H4 (cell line): ENCODE measurements around the gene NOX5. TPM values are rescaled to one million over a fixed set of nuclear protein-coding genes. Genes with fewer than 3 reads are reported as not detected.
"Not testable (repeated sequence)": the region's sequence is repeated elsewhere in the genome, so short reads cannot be mapped to it uniquely, and the experiment has no call there.

ENCODE experiments used
- DNase-seq: peaks from one replicate; pipeline ENCODE4 v3.0.0-alpha.2; 2015; ENCODE audit warnings: low spot score
- total RNA-seq: library from RNA; depleted of rRNA; stranded (reverse); fragments of >200 nt; shearing (Covaris generic); gene quantifications from 2 replicates; pipeline ENCODE4 v1.2.3, GENCODE V29; 2014

NOX5 gene
- total RNA-seq, 1 experiment from 2014 or later: not detected

DNA sequence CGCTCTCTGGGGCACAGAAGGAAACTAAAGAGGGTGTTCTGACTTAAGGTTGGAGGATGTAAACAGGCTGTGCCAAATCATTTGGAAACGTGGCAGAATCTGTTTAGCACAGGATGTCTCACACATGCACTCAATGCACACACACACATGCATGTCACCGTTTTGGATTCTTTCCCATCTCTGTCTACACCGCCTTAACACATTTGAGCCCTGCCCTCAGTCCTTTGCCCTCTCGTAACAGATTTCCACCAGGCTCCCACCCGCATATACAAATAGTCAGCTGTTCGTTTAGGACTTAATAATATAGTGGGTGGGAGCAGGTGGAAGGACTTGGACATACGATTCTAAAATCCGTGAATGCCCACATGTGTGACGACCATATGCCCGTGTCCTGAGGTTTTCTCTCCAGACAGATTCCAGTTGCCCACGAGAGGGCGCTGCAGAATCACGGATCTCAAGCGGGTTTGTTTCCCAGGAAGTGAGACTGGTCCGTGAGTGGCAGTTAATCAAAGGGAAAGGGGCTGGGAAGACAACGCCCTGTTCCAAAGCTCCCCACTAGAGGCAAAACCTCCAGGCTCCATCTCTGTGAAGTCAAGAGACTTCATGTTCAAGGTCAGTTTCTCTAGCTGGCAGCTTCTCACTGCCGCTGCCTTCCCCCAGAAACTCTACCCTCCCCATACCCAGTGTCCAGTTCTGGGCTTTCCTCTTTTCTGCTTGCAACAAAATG lies 44.5 kb downstream of the NOX5 start:
- peak; percentile 86 for DNase-seq

DNA sequence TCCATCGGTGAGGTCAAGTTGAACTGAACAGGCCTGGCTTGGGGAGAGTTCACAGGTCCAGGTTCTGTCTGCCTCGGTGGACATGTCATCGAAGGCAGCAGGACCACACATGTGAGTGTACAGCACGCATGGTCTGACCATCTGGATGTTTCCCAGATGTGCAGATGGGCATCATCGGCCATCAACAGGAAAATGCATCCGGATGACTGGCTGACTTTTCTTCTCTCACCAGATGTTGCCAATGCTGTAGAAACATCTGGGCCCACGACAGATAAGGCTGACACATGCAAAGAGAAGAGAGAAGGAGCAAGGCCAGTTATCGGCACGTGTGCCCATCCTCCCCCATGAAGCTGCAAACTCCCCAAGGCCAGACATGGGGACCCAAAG lies 45.1 kb downstream of the NOX5 start:
- DNase-seq: no peak

DNA sequence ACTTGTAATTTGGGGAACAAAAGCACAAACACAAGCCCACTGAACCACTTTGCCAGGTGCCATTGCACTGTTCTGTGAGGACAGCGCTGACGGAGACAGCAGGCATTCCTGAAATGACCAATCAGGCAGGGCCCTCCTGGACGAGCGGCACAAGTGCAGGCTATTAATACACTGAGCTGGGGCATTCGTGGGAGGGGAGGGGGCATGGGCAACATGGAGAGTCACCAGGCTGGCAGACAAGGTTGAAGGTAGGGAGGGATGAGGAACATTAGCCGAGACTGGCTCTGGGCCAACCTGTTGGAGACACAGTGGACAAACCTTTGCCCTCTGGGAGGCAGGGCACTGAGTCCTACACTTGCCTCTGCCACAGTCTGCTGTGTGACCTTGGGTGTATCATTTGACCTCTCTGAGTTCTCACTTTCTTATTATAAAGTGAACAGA lies 45.6 kb downstream of the NOX5 start:
- DNase-seq: no peak

DNA sequence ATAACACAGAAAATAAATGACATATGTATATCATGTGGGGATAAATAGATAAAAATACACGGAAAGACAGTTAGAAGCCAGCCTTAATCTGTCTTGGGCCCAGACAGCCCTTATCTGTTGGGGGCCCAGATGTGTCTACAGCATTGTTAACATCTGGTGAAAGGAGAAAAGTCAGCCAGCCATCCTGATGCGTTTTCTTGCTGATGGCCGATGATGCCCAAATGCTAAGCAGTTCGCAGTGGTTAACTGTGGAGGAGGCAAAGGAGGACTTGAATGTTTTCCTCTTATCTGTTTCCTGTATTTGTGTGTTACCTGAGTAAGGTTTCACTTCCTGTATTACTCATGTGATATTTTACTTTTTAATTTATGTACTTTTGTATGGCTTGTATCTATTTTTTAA lies 46.2 kb downstream of the NOX5 start:
- DNase-seq: no peak

DNA sequence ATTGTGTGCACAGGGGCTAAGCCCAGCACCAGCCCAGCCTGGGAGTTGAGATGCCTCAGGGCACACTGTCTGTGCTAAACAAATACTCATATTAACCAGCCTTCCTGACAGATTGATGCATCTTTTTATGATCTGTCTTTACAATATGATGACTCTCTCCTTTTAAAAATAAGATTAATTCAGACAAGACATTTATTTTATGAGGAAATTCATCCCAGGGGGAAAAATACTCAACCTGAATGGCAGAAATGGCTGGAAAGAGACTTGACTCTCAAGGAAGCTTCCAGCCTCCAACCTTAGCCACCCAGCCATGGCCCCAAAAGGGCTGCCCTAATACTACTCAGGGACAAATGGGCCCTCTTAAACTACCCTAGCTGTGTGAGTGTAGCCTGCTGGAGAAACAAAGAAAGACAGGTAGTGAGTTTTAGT lies 46.9 kb downstream of the NOX5 start:
- DNase-seq: no peak

DNA sequence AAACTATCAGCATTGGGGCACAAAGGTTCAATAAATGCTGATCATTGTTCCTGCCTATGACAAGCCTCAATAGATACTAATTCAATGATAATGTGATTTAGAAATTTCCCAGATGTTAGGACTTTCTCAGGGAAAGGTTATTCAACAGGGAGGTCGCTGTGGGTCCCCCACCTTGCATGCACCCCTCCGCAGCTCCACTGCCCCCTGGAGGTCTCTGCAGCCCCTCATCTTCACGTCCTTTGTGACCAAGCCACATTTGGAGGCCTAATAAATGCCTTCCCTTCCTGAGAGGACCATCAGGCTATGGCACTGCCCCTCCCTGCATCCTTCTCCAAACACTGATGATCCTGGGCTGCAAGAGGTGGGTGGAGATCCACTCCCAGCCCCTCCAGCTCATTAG lies 50.2 kb downstream of the NOX5 start:
- DNase-seq: no peak

DNA sequence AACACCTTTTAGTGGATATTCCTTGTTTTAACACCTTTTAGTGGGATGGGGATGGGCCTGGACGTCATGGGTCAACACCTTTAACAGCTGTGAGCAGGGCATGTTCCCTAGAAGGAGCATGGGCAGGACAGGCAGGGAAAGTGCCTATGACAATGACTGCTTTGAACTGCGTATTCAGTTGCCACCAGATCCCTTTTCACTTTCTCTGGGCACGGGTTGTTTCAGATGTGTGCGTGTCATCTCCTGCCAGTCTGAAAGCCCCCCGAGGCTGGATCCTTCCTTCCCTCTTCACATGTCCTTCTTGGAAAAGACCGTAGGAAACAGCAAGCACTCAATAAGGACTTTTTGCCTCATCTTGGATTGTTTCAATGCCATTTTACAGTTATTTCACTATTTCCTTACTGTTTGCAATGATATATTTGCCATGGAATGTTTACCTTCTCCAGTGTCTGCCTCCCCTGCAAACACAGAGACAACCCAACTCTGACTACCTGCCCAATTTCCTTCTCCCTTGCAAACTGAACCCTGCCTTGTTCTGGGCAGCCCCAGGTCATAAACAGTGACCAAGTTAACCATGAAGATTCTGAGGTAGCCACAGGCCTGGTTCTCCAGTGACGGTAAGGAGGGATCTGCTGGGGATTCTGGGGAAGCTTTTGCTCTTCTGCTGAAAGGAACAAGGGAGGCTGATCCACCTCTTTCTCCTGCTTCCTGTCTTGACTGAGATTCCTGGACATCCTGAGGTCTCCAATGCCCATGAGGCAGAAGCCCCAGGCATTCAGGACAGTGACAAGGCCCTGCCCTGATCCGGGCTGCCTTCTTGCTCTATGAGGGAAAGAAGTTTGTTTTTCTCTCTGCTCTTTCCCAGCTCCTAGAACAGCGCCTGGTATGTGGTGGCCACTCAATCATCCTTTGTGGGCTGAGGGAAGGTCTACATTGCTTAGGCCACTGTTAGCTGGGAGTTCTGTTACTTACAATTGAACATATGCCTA lies 51.8 kb downstream of the NOX5 start:
- DNase-seq: no peak

DNA sequence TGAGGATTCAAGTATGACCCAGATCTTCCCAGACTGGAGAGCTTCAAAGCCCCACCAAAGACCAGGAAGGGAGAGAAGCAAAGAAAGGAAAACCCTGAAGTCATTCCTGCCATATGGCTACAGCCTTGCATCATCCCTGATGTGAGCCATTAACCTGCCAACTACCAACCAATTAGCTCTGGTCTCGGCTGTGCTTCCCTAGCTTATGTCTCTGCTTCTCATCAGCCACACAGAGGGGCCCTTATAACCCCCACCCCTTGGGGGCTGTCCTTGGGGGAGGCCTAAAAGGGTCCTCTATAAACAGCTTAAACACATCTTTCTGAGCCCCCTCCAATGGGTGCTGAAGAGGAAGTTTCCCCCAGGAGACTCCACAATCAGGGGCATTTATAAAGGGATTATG lies 52.8 kb downstream of the NOX5 start:
- no peak for DNase-seq

DNA sequence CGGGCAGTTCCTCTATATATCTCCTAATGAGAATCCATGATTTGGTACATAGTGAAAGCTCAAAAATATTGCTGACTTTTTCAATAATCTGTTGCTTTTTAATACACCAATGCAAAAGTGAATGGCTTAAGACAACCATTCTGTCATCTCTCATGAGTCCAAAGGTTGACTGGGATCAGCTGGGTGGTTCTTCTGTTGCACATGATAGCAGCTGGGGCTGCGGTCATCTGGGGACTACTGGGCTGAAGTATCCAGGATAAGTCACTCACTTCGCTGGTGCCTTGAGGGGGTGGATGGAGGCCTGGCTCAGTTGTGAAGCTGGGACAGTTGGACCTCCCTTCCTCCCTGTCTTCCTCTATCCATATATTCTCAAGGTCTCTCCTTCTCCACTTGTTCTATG lies 53.7 kb downstream of the NOX5 start:
- no peak for DNase-seq

DNA sequence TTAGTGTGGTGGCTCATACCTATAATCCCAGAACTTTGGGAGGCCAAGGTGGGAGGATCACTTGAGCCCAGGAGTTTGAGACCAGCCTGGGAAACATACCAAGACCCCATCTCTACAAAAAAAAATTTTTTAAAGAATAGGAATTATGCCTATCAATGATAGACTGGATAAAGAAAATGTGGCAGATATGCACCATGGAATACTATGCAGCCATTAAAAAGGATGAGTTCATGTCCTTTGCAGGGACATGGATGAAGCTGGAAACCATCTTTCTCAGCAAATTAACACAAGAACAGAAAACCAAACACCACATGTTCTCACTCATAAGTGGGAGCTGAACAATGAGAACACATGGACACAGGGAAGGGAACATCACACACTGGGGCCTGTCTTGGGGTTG lies 54.8 kb downstream of the NOX5 start:
- DNase-seq: not testable (repeated sequence)

DNA sequence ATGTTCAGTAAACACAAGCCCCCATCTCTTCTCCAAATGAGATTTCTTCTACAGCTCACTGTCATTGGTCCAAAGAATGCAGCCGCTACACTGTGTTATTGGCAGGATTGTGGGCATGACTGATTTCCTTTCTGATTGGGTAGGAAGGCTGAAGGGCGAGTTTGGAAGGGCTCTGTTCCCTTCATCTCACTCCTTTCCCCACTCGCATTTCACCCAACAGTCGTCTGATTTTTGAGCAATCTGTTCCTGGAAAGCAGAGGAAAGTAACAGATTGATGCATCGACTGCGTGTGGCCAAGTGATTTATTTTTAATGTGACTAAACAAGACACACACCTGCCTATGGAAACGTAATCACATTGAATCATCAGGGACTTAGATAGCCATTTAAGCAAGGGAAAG lies 55.5 kb downstream of the NOX5 start:
- DNase-seq: no peak

DNA sequence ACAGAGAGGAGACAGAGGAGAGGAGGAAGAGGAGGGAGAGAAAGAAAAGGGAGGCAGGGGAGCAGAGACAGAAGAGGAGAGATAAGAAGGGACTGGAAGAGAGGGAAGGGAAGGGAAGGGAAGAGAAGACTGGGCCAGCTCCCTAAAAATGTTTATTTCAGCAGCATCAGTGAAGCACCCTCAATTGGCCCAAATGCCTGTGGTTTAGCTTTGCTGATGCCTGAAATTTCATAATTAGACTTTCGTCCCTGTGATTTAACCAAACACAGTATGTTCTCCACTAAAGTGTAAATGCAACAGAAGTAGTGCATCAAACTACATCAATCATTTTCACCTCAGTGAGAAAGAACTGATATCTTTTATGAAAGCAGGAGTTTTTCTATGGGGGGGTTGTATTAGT lies 55.9 kb downstream of the NOX5 start:
- DNase-seq: no peak

DNA sequence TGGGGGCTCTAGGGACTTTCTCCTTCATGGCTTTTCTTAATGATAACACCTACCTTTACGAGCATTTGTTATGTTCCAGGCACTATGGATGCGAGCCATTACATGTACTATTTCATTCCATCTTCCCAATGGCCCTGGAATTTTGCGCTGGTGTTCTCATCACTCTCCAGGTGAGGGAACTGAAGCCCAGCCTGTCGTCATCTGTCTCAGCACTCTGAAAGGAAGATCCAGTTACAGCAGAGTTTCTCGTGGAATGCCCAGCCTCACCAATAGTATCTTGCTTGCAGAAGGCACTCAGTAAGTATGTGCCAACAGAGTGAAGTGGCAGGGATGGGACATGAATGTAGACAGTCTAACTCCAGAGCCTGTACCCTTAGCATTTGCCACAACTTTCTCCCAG lies 56.8 kb downstream of the NOX5 start:
- no peak for DNase-seq

DNA sequence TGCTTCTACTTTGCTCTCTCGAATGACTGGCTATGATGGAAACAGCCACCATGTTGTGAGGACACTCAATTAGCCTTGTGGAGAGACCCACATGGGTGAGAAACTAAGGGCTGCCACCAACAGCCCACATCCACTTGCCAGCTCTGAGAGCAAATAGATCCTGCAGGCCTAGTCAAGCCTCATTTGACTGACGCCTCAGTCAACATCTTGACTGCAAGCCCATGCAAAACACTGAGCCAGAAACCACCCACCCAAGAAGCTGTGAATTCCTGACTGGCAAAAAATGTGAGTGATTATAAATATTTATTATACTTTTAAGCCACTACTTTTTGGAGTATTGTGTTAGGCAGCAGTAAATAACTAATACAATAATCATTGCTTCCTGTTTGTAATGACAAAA lies 58.4 kb downstream of the NOX5 start:
- DNase-seq: no peak

DNA sequence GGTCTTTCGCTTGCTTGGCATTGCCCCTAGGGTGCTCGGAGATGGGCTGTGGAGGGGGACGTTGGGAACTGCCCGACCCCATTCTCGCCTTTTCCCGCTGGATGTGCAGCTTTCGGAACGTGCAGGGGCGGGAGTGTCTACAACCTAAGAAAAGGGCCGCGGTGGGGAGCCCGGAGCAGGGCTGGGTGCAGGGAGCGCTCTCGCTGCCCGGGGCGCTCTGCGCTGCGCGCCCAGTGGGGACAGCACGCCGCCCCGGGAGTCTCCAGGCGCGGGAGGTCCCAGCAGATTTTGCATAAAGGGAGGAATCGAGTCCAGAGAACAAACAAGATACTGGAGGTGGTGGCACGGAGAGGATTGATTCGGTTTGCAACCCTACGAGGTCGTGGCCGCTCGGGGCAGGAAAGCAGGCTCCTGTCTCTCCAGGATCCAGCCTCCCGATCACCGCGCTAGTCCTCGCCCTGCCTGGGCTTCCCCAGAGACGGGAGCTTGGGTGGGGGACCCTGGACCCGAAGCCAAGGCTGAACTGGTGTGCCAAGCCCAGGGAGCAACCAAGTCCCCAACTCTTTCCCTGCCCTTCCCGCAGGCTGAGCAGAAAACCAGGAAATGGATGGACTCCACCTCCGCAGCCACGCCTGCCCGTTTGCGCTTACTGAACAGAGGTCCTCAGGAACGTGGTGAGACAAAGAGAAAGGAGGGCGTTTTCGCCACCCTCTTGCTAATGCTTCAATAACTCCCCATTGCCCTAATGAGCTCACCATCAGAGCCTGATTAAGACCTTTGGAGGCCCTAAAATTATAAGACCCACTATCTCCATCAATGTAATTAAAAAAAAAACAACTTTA lies 59.7 kb downstream of the NOX5 start:
- peak; percentile 61 for DNase-seq

DNA sequence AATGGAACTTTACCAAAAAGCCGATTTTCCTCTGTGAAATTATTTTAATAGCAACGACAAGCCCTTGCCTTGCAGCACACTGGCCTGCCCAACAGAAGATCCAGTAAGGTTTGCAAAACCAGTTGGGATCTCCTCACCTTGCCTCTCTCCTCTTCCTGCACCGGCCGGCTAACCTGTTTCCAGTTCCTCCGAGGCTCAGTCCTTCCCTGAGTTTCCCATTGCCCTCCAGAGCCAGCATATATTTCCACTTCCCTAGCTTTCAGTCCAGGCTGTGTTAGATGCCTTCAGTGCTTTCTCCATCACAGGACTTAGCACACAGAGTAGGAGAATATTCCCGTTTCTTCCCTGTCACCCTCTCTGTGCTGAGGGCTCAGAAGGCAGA lies 60.3 kb downstream of the NOX5 start:
- DNase-seq: no peak

DNA sequence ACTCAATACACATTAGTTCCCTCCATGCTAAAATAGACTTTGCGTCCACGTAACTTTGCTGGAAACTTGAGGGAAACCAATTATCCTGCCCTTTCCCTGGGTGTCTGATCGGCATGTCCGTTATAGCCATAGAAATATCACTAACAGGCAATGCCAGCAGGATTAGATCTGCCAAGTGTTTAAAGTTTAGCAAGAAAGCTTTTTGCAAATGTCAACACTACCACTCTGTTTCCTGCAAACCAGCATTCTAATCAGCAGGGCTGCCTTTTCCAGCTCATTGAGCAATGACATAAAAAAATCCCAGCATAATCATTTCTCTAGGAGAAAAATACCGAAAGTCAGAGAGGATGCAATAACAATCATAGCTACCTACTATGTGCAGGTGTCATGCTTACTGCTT lies 60.9 kb downstream of the NOX5 start:
- no peak for DNase-seq

DNA sequence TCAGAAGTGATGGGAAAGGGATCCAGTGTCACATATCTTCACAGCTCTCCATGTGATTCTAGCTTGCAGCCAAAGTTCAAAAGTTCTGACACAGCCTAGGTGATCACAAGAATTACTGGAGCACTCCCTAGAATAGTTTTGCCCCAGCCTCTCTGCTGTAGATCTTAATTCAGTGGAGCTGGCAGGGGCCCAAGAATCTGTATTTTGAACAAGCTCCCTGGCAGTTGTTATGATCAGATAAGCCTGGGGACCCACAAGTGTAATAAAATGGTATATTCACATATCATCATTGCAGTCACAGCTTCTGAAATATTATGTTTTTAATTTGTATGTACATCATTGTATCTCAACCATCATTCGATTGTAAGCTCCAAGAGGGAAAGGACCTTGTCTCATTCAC lies 62.3 kb downstream of the NOX5 start:
- no peak for DNase-seq

DNA sequence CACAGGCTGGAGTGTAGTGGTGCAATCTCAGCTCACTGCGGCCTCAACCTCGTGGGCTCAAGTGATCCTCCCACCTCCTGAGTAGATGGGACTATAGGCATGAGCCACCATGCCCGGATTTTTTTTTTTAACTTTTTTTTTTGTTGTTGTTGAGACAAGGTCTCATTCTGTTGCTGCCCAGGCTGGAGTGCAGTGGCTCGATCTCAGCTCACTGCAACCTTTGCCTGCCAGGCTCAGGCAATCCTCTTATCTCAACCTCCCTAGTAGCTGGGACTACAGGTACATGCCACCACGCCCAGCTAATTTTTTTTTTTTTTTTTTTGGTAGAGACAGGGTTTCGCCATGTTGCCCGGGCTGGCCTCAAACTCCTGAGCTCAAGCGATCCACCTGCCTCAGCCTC lies 64.1 kb downstream of the NOX5 start:
- no peak for DNase-seq

DNA sequence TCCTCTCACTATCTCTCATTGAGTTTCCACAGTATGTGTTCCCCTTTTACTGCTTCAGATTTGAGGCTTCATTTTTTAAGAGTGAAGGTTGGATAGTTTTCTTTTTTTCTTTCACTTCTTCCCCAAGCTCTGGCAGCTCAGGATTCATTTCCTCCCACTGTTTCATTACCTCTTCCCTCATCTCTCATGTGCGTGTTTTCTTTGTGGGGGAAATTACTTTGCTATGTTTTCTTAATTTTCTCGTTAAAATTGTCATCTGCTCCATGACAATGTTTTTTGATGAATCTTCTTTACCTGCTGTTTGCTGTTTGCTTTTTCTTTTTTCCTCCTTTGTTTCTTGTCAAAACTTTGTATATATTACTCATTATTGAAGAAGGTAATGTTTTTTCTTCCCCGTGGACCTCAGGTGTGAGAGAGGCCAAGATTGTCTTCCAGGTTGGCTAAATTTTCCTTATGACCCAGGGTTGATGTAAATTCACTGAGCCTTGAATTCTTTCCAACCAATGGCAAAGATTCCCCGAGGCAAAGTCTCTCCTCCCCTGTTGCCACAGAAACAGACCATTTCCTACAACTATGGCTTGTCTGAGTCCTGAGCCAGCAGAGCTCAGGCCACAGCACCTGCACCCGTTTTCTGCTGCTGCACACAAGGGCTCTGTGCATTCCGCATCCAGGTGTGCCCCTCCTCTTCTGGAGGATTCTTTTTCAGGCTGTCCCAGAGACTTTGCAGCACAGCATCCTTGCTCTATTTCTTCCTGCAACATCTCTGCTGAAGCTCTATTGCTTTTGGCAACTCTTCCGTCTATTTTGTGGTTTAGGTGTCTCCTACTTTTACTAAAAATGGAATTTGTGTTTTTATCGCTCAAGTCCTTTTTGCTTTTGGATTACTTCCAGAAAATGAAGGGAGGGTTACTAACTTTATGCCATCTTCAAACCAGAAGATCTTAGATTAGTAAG lies 66.1 kb downstream of the NOX5 start:
- DNase-seq: no peak
